Gastrocnemius medialis (tissue), 4 donors: Measurements from ENCODE around the gene DOK5.

Experiments
- CTCF ChIP-seq, 5 experiments: fragments of 450-650 bp in 3 of 5; fragments of 200-600 bp in 2 of 5; sonication (generic) in 2 of 5; IDR thresholded peaks in 4 of 5; conservative IDR thresholded peaks in 1 of 5; 1 replicate in 4 of 5; 2 replicates in 1 of 5; pipeline ENCODE4 v1.5.1; 2016 to 2019; ENCODE audit warnings: antibody characterized with exemption in 5 of 5, mild to moderate bottlenecking in 3 of 5, moderate library complexity in 3 of 5
- POLR2A ChIP-seq, 2 donors: fragments of 450-650 bp; IDR thresholded peaks; one replicate each; pipeline ENCODE4 v1.6.1; 2017; ENCODE audit warnings: antibody characterized with exemption in 2 of 2, mild to moderate bottlenecking in 2 of 2, moderate library complexity in 2 of 2

GRCh38 chr20:54472607-54473006 lies 2.8 kb upstream of the DOK5 start:
- TF ChIP-seq CTCF (IDR thresholded peaks at IDR 0.05 in 4 of 5, conservative IDR thresholded peaks at IDR 0.05 in 1 of 5), result no peak
- no peak for TF ChIP-seq POLR2A (IDR thresholded peaks at IDR 0.05)
